ENCODE data around the gene RPL12.

RPL12 gene

GRCh38 chr9:127493592-127494303 lies 42.5 kb upstream of the RPL12 start:
- Histone ChIP-seq H3K9me3 (replicated peaks in 1 of 11) (no peaks in the 10 kb centered on the region), H3K36me3 (peaks cover 5 to 91% (median 41%) of the 10 kb centered on the region in 11 experiments; a peak in 18 of 22 replicates), H3K27me3 (no peaks in the 10 kb centered on the region), H3K4me2 (no peak overlapping the region), H4K20me1 (peaks cover 0 to 81% (median 0%) of the 10 kb centered on the region in 11 experiments; a peak in 6 of 22 replicates), H3K4me3 (no peak overlapping the region), H3K9ac (no peak overlapping the region), H3K4me1 (peaks cover 11 to 34% (median 29%) of the 10 kb centered on the region in 10 experiments), H3K27ac (no peak overlapping the region)
- no peak for TF ChIP-seq Cebpa-rat (IDR thresholded peaks at IDR 0.05)

- TF ChIP-seq Cebpa-rat (IDR thresholded peaks at IDR 0.05): no peak
These were observed 41.4 kb upstream of the RPL12 start for GRCh38 chr9:127492616-127493015.

GRCh38 chr9:127491516-127491915 lies 40.3 kb upstream of the RPL12 start:
- H3K36me3 ChIP-seq: peaks cover 0 to 90% (median 25%) of the 10 kb centered on the region in 11 experiments; a peak in 17 of 22 replicates
- no peak overlapping the region for H3K4me2 ChIP-seq
- no peak overlapping the region for H3K27ac ChIP-seq
- peaks cover 0 to 59% (median 0%) of the 10 kb centered on the region in 11 experiments; a peak in 6 of 22 replicates for H4K20me1 ChIP-seq
- H3K27me3 ChIP-seq: no peaks in the 10 kb centered on the region
- no peaks in the 10 kb centered on the region for H3K9me3 ChIP-seq (replicated peaks in 1 of 11)
- H3K9ac ChIP-seq: peak overlapping the region in 1 of 11 experiments; percentile 10; a peak in 1 of 22 replicates
- no peak overlapping the region for H3K4me3 ChIP-seq
- TF ChIP-seq Cebpa-rat (IDR thresholded peaks at IDR 0.05): no peak
- H3K4me1 ChIP-seq: peaks cover 11 to 24% (median 19%) of the 10 kb centered on the region in 10 experiments

More at GRCh38 chr9:127492616-127493015, 41.4 kb upstream of the RPL12 start:
- no peak overlapping the region for H3K9ac ChIP-seq
- H3K36me3 ChIP-seq: peaks cover 5 to 90% (median 35%) of the 10 kb centered on the region in 11 experiments; a peak in 18 of 22 replicates
- H3K4me2 ChIP-seq: no peak overlapping the region
- no peak overlapping the region for H3K27ac ChIP-seq
- H3K4me3 ChIP-seq: no peak overlapping the region
- H4K20me1 ChIP-seq: peaks cover 0 to 70% (median 0%) of the 10 kb centered on the region in 11 experiments; a peak in 6 of 22 replicates
- H3K27me3 ChIP-seq: no peaks in the 10 kb centered on the region
- peaks cover 11 to 29% (median 25%) of the 10 kb centered on the region in 10 experiments for H3K4me1 ChIP-seq
- no peaks in the 10 kb centered on the region for H3K9me3 ChIP-seq (replicated peaks in 1 of 11)

GRCh38 chr9:127490535-127491230 lies 39.5 kb upstream of the RPL12 start:
- H3K4me3 ChIP-seq: no peak overlapping the region
- peaks cover 0 to 58% (median 0%) of the 10 kb centered on the region in 11 experiments; a peak in 4 of 22 replicates for H4K20me1 ChIP-seq
- H3K27me3 ChIP-seq: no peaks in the 10 kb centered on the region
- no peaks in the 10 kb centered on the region for H3K9me3 ChIP-seq (replicated peaks in 1 of 11)
- no peak overlapping the region for H3K27ac ChIP-seq
- H3K9ac ChIP-seq: peak overlapping the region in 3 of 11 experiments; percentile 4 to 24 (median 10); a peak in 1 of 22 replicates
- peaks cover 6 to 15% (median 11%) of the 10 kb centered on the region in 10 experiments for H3K4me1 ChIP-seq
- H3K36me3 ChIP-seq: peaks cover 0 to 90% (median 32%) of the 10 kb centered on the region in 11 experiments; a peak in 19 of 22 replicates
- TF ChIP-seq Cebpa-rat (IDR thresholded peaks at IDR 0.05): no peak
- no peak overlapping the region for H3K4me2 ChIP-seq

GRCh38 chr9:127489471-127490115 lies 38.4 kb upstream of the RPL12 start:
- Histone ChIP-seq H3K4me2 (no peak overlapping the region), H3K9ac (no peak overlapping the region), H3K4me1 (peaks cover 0 to 4% (median 0%) of the 10 kb centered on the region in 10 experiments; a peak in 7 of 20 replicates), H4K20me1 (peaks cover 0 to 50% (median 0%) of the 10 kb centered on the region in 11 experiments; a peak in 4 of 22 replicates), H3K9me3 (replicated peaks in 1 of 11) (no peaks in the 10 kb centered on the region), H3K4me3 (no peak overlapping the region), H3K36me3 (peaks cover 0 to 99% (median 37%) of the 10 kb centered on the region in 11 experiments; a peak in 19 of 22 replicates), H3K27ac (no peak overlapping the region), H3K27me3 (no peaks in the 10 kb centered on the region)
- no peak for TF ChIP-seq Cebpa-rat (IDR thresholded peaks at IDR 0.05)

GRCh38 chr9:127488946-127489345 lies 37.7 kb upstream of the RPL12 start:
- no peak for TF ChIP-seq Cebpa-rat (IDR thresholded peaks at IDR 0.05)
- H3K36me3 ChIP-seq: peaks cover 0 to 98% (median 34%) of the 10 kb centered on the region in 11 experiments; a peak in 19 of 22 replicates

GRCh38 chr9:127485995-127486394 lies 34.8 kb upstream of the RPL12 start:
- TF ChIP-seq Cebpa-rat (IDR thresholded peaks at IDR 0.05): peak in 2 of 11 experiments; percentile 33 to 53; a peak in 1 of 22 replicates
- H3K9ac ChIP-seq: no peak overlapping the region

More at GRCh38 chr9:127488946-127489345, 37.7 kb upstream of the RPL12 start:
- Histone ChIP-seq H3K9ac (no peak overlapping the region; a peak in 1 of 22 replicates), H3K9me3 (replicated peaks in 1 of 11) (no peaks in the 10 kb centered on the region), H3K4me2 (no peak overlapping the region), H3K4me3 (no peak overlapping the region), H4K20me1 (peaks cover 0 to 46% (median 0%) of the 10 kb centered on the region in 11 experiments; a peak in 4 of 22 replicates), H3K27ac (no peak overlapping the region), H3K4me1 (peaks cover 0 to 1% (median 0%) of the 10 kb centered on the region in 10 experiments; a peak in 4 of 20 replicates), H3K27me3 (no peaks in the 10 kb centered on the region)

GRCh38 chr9:127482662-127483061 lies 31.5 kb upstream of the RPL12 start:
- Histone ChIP-seq H3K4me1 (no peaks in the 10 kb centered on the region; a peak in 1 of 20 replicates), H3K9ac (no peak overlapping the region), H3K4me3 (no peak overlapping the region), H4K20me1 (peaks cover 0 to 12% (median 0%) of the 10 kb centered on the region in 11 experiments; a peak in 4 of 22 replicates), H3K9me3 (replicated peaks in 1 of 11) (no peaks in the 10 kb centered on the region), H3K27me3 (no peaks in the 10 kb centered on the region), H3K27ac (no peak overlapping the region), H3K36me3 (peaks cover 26 to 98% (median 54%) of the 10 kb centered on the region in 11 experiments; a peak in 21 of 22 replicates), H3K4me2 (no peak overlapping the region)
- TF ChIP-seq Cebpa-rat (IDR thresholded peaks at IDR 0.05): no peak

More at GRCh38 chr9:127485995-127486394, 34.8 kb upstream of the RPL12 start:
- H4K20me1 ChIP-seq: peaks cover 0 to 19% (median 0%) of the 10 kb centered on the region in 11 experiments; a peak in 3 of 22 replicates
- no peak overlapping the region for H3K4me2 ChIP-seq
- no peak overlapping the region for H3K27ac ChIP-seq
- H3K4me3 ChIP-seq: no peak overlapping the region
- no peaks in the 10 kb centered on the region for H3K9me3 ChIP-seq (replicated peaks in 1 of 11)
- no peaks in the 10 kb centered on the region; a peak in 2 of 20 replicates for H3K4me1 ChIP-seq
- no peaks in the 10 kb centered on the region for H3K27me3 ChIP-seq
- H3K36me3 ChIP-seq: peaks cover 3 to 96% (median 31%) of the 10 kb centered on the region in 11 experiments; a peak in 21 of 22 replicates
